G401.6 (cell line): ENCODE data around the gene QKI.
"Not testable (repeated sequence)": the region's sequence is repeated elsewhere in the genome, so short reads cannot be mapped to it uniquely, and the experiment has no call there.

Source experiments
- FAIRE-seq: peaks from 2 replicates; lab custom pipeline; 2012; peaks lifted over from hg19 to GRCh38; lab: Jason Lieb, UNC

The QKI gene

DNA sequence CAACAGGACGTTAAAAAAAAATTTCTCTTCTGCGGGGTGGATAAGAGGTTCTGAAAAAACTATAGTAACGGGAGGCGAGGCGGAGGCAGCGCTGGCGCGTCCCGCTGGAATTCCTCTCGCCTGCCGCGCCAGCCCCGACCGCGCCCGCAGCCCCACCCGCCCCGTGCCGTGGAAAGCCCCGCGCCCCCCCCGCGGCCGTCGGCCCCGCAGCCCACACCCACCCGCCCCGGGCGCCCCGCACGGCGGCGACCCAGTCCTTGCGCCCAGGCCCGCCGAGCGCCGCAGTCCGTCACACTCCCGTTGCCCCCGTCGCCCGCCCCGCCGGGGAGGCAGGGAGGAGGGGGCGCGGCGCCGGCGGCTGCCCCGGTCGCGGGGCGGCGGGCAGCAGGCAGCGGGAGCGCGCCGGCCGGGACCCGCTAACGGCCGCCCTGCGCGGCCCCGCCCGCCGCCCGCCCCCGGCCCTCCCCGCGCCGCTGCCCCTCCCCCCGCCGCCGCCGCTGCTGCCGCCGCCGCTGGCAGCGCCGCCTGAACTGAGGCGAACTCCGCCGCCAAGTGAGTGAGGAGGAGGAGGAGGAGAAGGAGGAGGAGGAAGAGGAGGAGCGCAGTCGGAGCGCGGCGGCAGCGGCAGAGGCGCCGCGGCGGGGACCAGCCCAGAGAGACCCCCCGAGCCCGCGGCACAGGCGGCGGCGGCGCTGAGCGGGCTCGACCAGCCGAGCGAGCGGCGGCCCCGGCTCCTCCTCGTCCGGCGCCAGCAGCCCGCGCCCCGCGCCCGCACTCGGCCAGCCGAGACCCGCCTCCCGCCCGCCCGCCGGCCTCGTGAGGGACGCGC is at the start of gene QKI:
Gene QKI, plus strand, starts transcription at position 602 of the 829 bp plus-strand sequence. CDS start 476 bp downstream, outside the sequence.
- FAIRE-seq, result no peak

DNA sequence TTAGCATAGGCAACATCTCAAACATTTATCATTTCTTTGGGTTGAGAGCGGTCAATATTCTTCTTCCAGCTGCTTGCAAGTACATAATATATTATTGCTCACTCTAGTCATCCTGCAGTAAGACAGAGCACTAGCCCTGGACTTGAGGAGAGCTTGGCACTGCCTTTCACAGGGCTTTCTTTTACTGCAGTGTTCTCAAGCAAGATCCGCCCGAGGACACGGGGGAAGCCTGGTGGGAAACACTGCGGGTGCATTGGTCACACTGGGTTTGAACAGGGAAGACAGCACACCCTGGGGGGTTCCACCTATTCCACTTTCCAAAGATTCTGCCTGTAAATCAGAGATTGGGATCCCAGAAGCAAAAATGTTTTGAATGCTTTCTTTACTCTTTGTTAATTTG is 48.2 kb upstream of the QKI start:
- FAIRE-seq, result no peak

GRCh38 chr6:163367497-163368183 is 46.9 kb upstream of the QKI start:
- no peak for FAIRE-seq

GRCh38 chr6:163369141-163369540 is 45.4 kb upstream of the QKI start:
- FAIRE-seq, result no peak

- FAIRE-seq, result no peak
Observed at GRCh38 chr6:163369628-163370365, 44.7 kb upstream of the QKI start.

DNA sequence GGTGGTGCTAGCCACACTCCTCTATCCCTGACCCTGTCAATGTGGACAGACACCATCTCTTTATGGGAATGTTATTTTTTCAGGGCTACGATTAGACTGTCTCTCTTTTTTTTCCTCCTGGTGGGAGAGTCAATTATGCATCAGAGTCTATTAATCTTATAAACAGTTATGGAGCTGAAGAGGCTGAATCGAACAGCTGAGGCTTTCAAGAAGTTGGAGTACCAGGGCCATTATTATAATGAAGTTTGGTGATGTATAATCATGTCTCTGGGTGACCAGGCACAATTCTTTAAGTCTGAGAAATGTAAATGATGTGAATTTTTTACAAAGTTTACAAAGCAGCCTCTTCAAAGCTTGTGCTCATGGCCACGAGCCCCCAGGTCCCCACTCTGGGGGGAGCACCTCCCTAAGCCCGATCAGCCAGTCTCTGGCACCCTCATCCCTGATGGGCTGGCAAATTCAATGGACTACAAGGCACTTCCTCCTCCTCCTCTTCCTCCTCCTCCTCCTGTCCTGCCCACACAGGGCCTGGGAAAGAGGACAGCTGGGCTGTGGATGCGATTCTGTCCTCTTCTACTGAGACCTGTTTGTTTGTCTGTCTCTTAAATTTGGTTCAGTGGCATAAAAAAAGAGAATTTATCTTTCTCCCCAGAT is 43.9 kb upstream of the QKI start:
- no peak for FAIRE-seq

DNA sequence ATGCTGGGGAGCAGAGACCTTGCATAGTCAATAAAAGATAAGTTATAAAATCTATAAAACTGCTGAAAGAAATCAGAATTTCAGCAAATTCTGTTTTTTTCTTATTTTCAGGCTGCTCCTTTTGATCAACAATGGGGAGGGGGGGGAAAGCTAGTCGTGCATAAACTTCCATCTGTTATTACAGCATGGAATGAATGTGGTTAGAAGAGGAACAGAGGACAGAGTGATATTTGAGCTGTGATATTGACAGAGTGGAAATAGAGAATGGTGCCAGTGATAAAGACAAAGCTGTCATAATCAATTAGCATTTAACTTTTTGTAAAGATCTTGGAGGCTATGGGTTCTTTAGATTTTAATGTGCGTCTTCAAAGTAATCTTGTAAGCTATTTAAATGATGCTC is 43.4 kb upstream of the QKI start:
- no peak for FAIRE-seq

- FAIRE-seq, result no peak
Observed at GRCh38 chr6:163373240-163373639, 41.3 kb upstream of the QKI start.

- FAIRE-seq, result no peak
Observed at GRCh38 chr6:163375361-163375760, 39.2 kb upstream of the QKI start.

DNA sequence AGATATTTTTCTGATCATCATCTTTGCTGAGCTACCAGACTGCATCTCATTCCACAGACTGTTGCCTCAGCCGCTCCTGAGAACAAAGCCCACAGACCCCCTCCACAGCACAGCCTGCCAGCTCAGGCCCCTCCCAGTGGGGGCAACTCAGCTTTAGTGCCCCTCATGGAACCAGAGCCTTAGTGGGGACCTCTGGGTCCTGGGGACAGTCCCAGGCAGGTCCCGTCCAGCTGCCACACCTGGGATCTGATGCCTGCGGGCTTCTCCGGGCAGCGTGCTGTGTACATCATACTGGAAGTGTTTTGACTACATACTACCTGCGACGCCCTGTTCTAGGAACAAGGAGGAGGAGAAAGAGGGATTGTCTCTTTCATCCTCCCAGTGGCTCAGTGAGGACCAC is 38.3 kb upstream of the QKI start:
- FAIRE-seq, result no peak

DNA sequence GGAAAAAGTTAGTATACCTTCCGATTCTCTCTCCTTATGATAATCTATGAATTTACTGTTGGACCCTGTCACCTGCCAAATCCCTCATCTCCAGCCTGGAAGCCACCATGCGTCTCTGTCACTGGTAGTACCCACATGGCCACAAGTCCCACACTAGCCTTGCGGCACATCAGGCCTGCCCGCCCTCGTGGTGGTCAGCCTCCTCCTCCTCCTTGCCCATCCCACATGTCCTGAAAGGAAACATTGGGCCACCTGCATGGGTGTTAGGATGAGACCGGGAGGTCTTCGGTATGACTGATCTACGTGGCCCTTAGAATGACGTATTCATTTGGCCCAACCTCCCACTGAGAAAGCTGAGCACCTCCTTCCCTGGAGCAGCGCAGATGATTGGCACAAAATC is 37.0 kb upstream of the QKI start:
- FAIRE-seq, result no peak

- FAIRE-seq, result no peak
Observed at GRCh38 chr6:163380216-163380615, 34.3 kb upstream of the QKI start.

- no peak for FAIRE-seq
Observed at GRCh38 chr6:163381118-163381756, 33.3 kb upstream of the QKI start.

DNA sequence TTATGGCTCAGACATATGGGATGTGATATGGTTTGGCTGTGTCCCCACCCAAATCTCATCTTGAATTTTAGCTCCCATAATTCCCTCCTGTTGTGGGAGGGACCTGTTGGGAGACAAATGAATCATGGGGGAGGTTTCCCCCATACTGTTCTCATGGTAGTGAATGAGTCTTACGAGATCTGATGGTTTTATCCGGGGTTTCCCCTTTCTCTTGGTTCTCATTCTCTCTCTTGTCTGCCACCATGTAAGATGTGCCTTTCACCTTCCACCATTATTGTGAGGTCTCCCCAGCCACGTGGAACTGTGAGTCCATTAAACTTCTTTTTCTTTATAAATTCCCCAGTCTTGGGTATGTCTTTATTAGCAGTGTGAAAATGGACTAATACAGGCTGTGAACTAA is 31.1 kb upstream of the QKI start:
- FAIRE-seq, result not testable (repeated sequence)

- FAIRE-seq, result no peak
Observed at GRCh38 chr6:163383912-163384311, 30.6 kb upstream of the QKI start.

DNA sequence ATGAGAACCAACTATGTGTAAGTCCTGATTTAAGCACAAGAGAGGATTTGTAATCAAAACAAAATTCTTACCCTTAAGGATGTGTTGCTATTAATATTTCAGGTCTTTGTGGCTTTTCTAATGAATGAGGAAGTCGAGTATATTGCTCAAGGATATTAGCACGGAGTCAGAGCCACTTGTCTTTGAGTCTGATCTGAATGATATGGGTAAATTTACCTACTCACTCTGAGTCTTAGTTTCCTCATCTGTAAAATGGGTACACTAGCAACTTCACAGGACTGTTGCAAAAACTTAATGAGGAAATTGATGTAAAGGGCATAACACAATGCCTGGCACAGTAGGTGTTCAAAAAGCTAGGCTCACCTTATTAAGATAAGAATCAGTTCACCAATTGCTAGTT is 30.0 kb upstream of the QKI start:
- FAIRE-seq, result no peak

DNA sequence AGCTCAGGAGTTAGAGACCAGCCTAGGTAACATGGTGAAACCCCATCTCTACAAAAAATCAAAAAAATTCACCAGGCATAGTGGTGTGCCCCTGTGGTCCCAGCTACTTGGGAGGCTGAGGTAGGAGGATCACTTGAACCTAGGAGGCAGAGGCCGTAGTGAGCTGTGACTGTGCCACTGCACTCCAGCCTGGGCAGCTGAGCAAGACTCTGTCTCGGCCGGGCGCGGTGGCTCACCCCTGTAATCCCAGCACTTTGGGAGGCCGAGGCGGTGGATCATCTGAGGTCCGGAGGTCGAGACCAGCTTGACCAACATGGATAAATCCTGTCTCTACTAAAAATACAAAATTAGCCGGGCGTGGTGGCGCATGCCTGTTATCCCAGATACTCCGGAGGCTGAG is 29.0 kb upstream of the QKI start:
- not testable (repeated sequence) for FAIRE-seq

DNA sequence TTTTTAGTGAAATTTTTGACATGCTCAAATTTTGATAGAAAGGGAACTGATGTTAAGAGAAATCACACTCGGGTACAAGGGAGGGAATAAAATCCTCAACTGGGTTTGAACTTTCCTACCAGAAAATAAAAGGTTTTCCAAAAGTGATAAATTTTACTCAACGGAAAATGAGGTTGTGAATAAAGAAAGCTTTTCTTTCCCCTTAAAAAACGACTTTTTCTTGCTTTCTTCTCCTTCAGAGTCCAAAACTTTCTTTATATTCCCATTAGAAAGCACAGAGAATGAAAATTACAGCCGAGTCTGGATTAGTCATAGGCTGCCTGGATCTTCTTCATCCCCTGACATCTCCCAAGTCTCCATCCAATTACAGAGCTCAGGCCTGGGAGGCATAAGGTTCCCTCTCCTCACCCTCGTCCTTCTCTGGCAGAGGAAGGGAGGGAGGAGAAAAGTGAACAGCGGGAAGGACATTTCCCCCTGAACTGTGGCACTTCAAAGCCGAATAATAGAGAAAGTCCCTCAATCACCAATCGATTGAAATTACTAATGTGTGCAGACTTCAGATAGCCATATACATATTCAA is 28.1 kb upstream of the QKI start:
- no peak for FAIRE-seq

- FAIRE-seq, result no peak
Observed at GRCh38 chr6:163387317-163387716, 27.2 kb upstream of the QKI start.

DNA sequence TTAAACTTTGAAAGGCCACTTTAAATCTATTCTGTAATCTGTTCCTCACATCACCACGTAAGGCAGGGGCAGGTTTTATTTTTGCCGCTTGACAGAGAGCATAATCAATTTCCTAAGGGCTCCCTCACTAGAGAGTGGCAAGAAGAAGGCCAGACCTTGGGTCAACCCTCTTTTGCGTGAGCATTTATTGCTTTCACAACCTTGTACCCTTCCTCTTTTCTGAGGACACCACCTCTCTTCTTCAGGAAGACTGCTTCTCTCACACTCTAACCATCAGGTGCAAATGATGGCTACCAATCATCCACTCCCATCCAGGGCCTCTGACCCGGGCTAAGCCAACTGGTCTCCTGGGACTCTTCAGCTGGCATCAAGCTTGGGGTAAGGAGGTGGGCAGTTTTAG is 25.2 kb upstream of the QKI start:
- no peak for FAIRE-seq

DNA sequence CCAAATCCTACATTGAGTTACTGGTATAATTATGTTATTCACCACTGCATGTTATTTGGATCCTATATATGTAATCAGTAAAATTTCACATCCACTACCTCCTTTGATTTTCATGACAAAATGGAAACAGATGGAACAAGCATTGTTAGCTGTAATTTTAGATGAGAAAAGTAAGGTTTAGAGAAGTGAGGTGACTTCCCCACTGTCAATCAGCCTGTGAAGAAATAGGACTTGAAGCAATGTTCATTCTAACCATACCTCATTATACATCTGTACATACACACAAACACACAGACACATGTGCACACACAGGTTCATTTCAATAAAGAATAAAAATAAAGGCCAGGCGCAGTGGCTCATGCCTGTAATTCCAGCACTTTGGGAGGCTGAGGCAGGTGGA is 23.7 kb upstream of the QKI start:
- no peak for FAIRE-seq

DNA sequence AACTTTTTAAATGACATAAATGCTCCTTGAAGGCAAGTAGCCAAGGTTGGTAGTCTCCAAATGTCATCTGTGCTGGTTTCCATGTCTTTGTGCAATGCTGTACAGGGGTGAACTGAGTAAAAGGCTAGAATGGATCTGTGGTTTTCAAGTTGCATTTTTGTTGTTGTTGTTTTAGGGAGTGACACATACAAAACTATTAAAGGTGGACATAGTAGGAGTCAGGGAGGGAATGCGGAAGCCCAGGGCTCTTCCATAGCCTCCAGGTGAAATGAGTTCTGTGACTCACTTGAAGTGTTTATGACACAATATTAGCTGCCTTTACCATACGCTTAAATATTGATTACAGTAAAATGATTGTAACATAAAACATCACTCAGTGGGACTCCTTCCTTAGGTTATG is 22.5 kb upstream of the QKI start:
- no peak for FAIRE-seq
